ENCODE data around the gene GNAI1. TPM values are rescaled to one million over a fixed set of nuclear protein-coding genes. Genes with fewer than 3 reads are reported as not detected.
A peak's percentile ranks its signal among the peaks of the same experiment; 100 is the strongest.
"Not testable (repeated sequence)": the region's sequence is repeated elsewhere in the genome, so short reads cannot be mapped to it uniquely, and the experiment has no call there.

Gene GNAI1
- total and polyA plus RNA-seq, 8 donors: 27.3 to 152 (median 134) TPM

DNA sequence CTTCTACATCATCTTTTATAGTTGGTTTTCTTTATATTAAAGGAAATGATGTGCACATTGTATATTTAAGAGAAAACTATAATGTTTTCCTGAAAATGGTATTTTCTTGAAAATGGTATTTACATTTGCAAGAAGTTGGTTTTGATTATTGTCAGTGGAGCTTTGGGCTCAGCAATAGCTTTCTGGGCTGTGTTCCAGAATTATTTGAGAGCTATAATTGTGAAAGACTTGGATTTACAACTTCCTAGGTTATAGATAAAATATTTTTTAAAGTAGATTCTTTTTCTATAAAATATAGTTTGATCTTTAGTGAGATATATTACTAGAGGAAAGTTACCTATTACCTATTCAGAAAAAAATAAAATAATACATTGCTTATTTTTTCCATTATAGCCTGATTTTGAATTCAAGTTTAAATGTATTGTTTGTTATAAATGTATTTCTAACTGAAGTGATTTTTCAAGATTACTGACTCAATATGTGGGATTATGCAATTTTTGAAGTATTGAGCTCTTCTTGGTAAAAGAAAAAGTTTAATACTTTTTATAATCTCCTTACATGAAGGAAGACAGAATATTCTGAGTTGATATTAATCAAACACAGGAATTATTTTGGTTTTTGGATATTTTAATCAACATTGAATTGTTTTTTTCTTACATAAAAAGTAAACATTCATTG lies 20.2 kb downstream of the GNAI1 start:
- intact Hi-C loops (cut with DNase I): no loop called here
- ATAC-seq: no peak

DNA sequence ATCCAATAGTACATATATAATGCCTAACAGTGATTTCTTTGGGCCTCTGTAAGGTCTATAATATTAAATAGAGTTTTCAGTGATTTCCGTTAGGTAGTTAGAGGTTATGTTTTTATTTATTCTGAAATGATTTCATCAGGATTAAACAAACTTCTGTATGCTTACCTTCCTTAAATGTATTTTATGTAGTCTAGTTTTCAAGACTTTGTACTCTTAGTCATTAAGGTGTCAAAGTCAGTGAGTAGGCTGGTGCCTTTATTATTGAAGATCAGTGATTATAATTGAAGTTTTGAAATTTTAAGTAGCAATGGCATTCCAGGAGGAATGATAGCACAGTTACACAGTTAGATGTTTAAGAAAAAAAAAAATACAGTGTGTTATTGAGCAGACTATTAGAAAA lies 20.7 kb downstream of the GNAI1 start:
- Histone ChIP-seq H3K4me1 (peaks cover 6 to 12% of the 10 kb centered on the region in 2 donors), H3K36me3 (no peaks in the 10 kb centered on the region), H3K9me3 (no peaks in the 10 kb centered on the region), H3K4me3 (no peak overlapping the region), H3K27me3 (no peaks in the 10 kb centered on the region), H3K27ac (no peak overlapping the region)
- ATAC-seq: no peak
- no peak for DNase-seq
- intact Hi-C loops (cut with DNase I): no loop called here
- TF ChIP-seq, protein P1, sequence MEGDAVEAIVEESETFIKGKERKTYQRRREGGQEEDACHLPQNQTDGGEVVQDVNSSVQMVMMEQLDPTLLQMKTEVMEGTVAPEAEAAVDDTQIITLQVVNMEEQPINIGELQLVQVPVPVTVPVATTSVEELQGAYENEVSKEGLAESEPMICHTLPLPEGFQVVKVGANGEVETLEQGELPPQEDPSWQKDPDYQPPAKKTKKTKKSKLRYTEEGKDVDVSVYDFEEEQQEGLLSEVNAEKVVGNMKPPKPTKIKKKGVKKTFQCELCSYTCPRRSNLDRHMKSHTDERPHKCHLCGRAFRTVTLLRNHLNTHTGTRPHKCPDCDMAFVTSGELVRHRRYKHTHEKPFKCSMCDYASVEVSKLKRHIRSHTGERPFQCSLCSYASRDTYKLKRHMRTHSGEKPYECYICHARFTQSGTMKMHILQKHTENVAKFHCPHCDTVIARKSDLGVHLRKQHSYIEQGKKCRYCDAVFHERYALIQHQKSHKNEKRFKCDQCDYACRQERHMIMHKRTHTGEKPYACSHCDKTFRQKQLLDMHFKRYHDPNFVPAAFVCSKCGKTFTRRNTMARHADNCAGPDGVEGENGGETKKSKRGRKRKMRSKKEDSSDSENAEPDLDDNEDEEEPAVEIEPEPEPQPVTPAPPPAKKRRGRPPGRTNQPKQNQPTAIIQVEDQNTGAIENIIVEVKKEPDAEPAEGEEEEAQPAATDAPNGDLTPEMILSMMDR (IDR thresholded peaks at IDR 0.05): no peak

More for the DNA sequence above, 20.2 kb downstream of the GNAI1 start:
- Histone ChIP-seq H3K4me1 (peaks cover 6 to 15% of the 10 kb centered on the region in 2 donors), H3K4me3 (no peak overlapping the region), H3K9me3 (no peaks in the 10 kb centered on the region), H3K27me3 (no peaks in the 10 kb centered on the region), H3K27ac (no peak overlapping the region), H3K36me3 (no peaks in the 10 kb centered on the region)
- TF ChIP-seq, protein P1 (IDR thresholded peaks at IDR 0.05): no peak
- DNase-seq: peak in 2 of 4 donors; percentile 54 to 60

DNA sequence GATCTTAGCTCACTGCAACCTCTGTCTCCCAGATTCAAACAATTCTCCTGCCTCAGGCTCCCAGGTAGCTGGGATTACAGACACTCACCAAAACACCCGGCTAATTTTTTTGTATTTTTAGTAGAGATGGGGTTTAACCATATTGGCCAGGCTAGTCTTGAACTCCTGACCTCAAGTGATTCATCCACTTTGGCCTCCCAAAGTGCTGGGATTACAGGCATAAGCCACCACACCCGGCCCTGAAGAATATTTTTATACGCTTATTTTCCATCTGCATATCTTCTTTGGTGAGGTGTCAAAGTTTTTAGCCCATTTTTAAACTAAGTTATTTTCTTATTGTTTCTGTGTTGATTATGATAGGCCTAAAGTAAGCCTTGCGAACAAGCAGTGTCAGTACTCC lies 23.1 kb downstream of the GNAI1 start:
- H3K27me3 ChIP-seq; DNase-seq; intact Hi-C loops (cut with DNase I); ATAC-seq; H3K36me3 ChIP-seq; H3K4me3 ChIP-seq; H3K4me1 ChIP-seq; H3K27ac ChIP-seq; H3K9me3 ChIP-seq: not testable (repeated sequence)

DNA sequence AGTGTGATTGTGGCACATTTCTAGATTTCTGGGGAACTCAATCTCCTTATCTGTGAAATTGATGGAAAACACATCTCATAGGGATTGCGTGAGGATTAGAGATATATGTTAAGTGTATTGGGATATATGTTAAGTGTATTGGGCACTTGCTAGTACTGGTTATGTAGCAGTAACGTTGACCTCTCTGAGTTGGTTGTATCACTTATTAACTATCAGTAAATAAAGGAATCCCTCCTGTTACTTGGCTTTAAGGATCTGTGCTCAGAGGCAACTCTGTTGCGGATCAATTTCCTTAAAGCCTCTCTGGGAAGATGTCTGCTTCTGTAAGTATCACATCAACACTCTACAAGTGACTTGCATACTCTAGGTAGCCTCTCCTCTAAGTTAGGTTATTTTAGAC lies 25.2 kb downstream of the GNAI1 start:
- intact Hi-C loops (cut with DNase I): no loop called here
- TF ChIP-seq, protein P1 (IDR thresholded peaks at IDR 0.05): no peak
- Histone ChIP-seq H3K4me1 (no peaks in the 10 kb centered on the region), H3K4me3 (no peak overlapping the region), H3K27me3 (no peaks in the 10 kb centered on the region), H3K36me3 (no peaks in the 10 kb centered on the region), H3K9me3 (no peaks in the 10 kb centered on the region), H3K27ac (no peak overlapping the region)
- DNase-seq (no peak), ATAC-seq (no peak)

DNA sequence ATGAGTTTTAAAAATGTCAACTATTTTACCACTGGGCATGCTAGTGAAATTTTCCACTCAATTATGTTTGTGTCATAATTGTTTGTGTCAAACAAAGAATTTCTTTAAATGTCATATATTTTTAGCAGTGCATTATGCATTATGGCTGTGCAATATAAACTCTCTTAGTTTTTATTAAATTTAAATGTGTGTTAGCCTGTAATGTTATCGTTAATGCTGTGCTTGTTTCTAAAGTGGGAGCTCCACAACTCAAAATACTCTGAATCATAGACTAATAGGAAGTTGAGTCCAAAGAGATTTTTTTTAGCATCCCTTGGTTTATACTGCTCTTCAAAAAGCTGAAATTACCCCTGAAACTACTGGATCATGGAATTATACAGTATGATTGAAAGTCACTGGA lies 26.8 kb downstream of the GNAI1 start:
- intact Hi-C loops (cut with DNase I): no loop called here
- ATAC-seq (no peak), DNase-seq (peak in 2 of 4 donors; percentile 37 to 49)
- no peaks in the 10 kb centered on the region for H3K27me3 ChIP-seq
- H3K9me3 ChIP-seq: no peaks in the 10 kb centered on the region
- no peak overlapping the region for H3K4me3 ChIP-seq
- no peak overlapping the region for H3K27ac ChIP-seq
- TF ChIP-seq, protein P1 (IDR thresholded peaks at IDR 0.05): no peak
- peaks cover 0 to 7% of the 10 kb centered on the region in 2 donors for H3K4me1 ChIP-seq
- no peaks in the 10 kb centered on the region for H3K36me3 ChIP-seq

DNA sequence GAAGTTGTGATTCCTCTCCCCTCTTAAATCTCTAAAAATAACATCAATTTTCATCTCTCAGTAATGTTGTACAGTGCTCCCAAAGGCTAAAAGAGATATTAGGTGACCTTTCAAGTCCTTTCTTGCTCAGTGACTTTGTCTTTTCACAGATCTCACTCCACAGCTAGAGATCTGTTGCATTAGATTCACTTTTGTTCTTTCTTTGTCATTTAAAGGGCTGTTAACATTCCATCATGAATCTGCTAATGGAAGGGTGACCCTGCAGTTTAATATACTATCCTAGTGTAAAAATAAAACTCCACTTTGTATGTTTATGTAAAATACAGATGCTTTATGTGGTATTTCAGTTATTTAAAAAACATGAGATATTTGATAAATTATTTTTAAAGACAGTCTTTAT lies 30.5 kb downstream of the GNAI1 start:
- intact Hi-C loops (cut with DNase I): no loop called here
- TF ChIP-seq, protein P1 (IDR thresholded peaks at IDR 0.05): no peak
- no peak overlapping the region for H3K4me3 ChIP-seq
- no peaks in the 10 kb centered on the region for H3K27me3 ChIP-seq
- peaks cover 0 to 7% of the 10 kb centered on the region in 2 donors for H3K4me1 ChIP-seq
- no peak overlapping the region for H3K27ac ChIP-seq
- H3K36me3 ChIP-seq: no peaks in the 10 kb centered on the region
- DNase-seq: no peak
- no peak for ATAC-seq
- H3K9me3 ChIP-seq: peaks cover 0 to 10% of the 10 kb centered on the region in 2 donors

Measured in left lung (tissue), 10 donors.